Stimulated activated CD8-positive, alpha-beta memory T cell treated with anti-CD3 and anti-CD28 coated beads, Interleukin-15, amount 100 ng/mL, for 24 hours (primary cell): Measurements from ENCODE around the gene KDM3B.
A peak's percentile ranks its signal among the peaks of the same experiment; 100 is the strongest.
"Not testable (repeated sequence)": the region's sequence is repeated elsewhere in the genome, so short reads cannot be mapped to it uniquely, and the experiment has no call there.

ENCODE experiments used
- DNase-seq: peaks from one replicate; pipeline ENCODE4 v3.0.0-alpha.2; 2020; ENCODE audit warnings: low read depth

The KDM3B gene

GRCh38 chr5:138352071-138352721, at the start of gene KDM3B:
Gene KDM3B, plus strand, starts transcription at chr5:138352685. Its CDS starts 111 bp downstream, at chr5:138352796.
- DNase-seq: peak; percentile 96

- DNase-seq: no peak
These were observed 49.1 kb upstream of the KDM3B start for GRCh38 chr5:138303372-138303771.

DNA sequence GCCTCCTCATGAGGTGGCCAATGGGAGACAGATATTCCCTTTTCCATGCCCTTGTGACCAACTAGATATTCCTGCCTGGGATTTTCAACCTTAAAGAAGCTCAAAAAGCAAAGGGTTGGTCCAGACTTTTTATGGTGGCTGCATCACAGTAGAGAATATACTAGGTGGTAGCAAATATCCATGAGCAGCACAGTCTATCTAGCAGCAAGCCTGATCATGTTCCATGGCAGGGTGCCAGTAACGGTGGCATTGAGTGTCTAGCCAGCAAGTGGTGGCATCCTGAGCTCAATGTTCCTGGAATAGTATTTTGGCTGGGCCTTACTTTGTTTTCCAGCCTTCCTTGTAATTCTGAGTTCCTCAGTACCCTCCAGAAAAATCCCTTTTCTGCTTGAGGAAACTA, 46.7 kb upstream of the KDM3B start:
- DNase-seq: no peak

- no peak for DNase-seq
These were observed 36.7 kb upstream of the KDM3B start for GRCh38 chr5:138315751-138316278.

GRCh38 chr5:138316355-138316754, 36.1 kb upstream of the KDM3B start:
- no peak for DNase-seq

- DNase-seq: not testable (repeated sequence)
These were observed 34.3 kb upstream of the KDM3B start for GRCh38 chr5:138318211-138318610.

DNA sequence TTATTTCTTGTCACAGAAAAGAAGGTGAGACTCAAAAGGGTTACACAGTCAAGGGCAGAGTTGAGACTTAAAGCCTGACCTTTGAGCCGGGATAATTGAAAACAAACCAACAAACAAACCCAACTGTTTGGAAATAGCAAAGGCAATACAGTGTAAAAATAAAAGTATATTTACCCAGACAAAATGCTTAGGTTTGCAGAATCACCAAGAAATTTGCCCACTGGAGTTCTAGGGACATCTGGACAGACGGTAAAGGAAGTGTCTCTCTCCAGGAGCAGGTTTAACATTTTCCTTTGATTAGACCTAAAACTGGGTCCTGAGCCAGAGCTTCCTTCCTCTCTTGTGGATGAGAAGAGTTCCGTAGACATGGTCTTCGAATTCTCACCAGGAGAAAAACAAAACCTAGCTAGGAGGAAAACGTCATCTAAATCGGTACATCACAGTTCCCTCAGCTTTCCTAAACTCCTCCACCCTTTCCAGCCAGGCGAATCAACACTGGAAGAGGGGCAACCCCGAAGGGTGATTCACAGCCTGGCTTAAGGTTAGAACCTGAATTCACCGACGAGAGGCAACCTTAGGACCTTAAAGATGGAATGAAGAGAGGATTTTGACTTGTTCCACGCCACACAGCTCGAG, 21.6 kb upstream of the KDM3B start:
- DNase-seq: no peak

DNA sequence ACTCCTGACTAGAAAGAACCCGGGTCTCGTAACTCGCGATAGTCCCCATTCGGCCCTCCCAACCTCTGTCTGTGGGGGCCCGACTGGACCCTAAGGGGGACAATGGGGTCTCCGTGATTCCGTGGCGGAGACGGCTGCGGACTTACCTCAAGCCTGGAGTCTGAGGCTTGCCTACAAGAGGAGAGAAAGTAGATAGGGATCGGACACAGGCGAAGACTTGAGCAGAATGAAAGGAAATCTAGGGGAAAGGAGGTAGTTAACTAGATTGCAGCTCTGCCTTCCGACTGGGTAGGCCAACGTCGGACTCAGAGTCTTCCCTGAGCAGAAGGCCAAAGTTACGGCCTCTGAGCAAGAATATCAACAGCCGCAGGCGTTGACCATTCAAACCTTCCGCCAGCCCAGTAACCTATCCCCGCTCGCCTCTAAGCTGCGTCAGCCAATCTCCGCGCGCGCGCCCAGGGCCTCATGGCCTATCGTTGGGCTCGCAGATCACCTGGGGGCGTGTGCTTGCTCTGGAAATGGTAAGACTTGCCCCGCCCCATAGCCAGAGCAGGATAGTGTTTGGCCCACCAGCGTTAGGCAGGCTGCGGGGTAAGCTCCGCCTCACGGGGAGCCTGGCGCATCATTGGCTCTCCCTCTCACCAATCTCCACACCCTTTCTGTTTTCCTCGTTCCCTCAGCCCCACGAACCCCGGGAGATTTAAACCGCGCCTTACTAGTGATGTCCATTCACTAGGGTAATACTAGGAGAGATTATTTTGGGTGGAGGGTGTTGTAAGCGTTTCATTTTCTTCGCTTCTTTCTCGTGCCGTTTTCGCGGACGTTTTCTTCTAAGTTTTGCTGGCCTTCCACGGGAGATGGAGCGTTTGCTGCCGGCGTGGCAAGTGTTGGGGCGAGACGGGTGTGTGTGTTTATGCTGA, 20.8 kb upstream of the KDM3B start, which contains the start of gene CDC25C:
Gene CDC25C, minus strand, starts transcription at position 356 of the 920 bp plus-strand sequence. CDS start 624 bp downstream, outside the sequence.
- DNase-seq: peak; percentile 84

- no peak for DNase-seq
These were observed 17.5 kb upstream of the KDM3B start for GRCh38 chr5:138334867-138335447.

- DNase-seq: no peak
These were observed 15.4 kb upstream of the KDM3B start for GRCh38 chr5:138336952-138337684.

DNA sequence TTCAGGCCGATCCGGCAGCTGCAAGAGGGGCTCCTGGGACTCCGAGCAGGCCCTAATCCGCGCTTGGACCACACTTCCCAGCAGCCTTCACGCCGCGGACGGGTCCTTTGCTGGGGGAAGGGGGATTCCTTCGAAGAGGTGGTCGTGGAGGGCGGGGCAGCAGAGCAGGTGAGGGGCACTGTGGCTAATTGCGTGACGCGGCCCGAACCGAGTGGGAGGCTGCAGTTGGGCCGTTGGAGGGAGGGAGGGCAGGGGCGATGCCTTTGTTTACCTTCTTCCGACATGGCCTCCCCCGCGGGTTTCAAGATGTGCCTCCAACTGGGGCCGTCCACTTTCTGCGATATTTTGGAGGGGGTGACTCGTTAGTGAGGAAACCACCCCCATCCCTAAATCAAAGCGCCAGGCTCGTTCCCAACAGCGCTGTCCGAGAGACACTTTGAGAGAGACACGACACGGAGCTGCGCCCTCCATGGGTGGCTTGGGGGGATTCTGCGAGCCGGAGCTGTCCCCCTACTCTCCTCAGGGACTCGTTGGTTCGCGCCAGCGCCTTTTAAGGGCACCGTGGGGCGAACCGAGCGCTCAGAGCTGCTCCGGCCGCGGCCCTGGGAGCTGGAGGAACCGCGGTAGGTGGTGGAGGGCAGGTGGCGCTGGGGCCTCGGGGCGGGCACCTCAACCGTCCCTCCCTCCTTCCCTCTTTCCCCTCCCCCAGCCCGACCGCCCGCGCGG, 14.6 kb upstream of the KDM3B start, which contains the start of gene FAM53C:
Gene FAM53C, plus strand, starts transcription at position 582 of the 726 bp plus-strand sequence. CDS start 3,070 bp downstream, outside the sequence.
- peak; percentile 89 for DNase-seq

DNA sequence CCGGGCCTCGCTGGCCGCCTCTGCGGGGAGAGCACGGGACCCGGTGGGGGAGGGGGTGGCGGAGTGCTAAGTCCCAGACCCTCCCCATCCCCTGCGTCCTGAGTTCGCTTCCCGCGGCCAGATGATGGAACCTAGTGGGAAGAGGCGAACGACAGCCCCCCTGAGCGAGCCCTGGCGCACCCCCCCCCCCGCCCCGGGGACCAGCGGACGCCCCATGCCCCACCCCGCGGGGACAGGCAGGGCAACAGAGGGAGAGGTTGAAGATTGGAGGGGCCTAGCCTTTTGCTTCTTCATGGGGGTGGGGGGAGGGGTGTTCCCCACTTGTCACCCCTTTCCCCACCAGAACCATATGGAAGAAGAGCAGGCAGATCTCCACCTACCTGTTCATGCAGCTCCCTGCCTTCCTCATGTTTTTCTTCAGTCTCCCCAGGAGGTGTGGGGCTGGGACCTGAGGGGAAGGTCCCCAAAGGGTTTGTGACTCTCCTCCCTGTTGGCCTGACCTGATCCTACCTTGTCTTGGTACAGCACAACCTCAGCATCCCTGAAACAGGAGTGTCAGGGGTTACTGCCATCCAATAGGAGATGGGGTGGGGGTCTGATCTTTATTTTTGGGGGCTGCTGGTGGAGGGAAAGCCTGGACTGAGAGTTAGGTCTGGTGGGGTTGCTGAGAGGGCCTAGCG, 13.9 kb upstream of the KDM3B start:
- no peak for DNase-seq

DNA sequence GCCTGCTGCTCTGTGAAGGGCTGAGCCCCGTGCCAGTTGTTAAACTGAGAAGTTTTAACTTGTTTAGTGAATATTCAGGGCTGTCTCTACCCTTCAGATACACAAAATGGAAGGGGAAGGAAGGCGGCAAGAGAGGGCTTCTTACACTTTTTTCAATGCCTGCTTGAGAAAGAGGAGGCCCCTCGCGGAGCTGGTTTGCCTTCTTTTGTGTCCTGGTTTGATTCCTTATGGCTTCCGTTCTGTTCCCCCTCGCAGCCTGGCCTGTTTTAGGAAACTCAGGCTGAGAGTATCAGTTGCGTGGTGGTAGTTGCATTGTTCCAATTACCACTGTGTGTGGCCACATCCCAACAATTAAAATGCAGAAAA, 13.4 kb upstream of the KDM3B start:
- DNase-seq: no peak

DNA sequence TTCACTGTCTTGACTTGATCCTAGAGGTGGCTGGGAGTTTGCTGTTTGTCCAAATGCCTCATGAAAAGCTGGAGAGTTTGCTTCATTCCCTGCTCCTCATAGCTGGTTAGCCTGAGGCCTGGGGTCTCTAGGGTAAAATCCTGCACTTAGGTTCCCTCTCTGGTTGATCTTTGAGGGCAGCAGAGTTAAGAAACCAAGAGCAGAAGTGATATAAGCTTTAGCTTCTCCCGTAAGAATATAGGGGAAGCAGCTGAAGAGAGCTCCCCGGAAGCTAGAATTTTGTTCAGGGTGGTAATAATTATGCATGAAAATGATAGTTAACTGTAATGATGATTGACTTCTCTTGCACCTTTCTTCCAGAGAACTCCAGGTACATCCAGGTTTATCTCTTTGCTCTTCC, 13.0 kb upstream of the KDM3B start:
- DNase-seq: no peak

DNA sequence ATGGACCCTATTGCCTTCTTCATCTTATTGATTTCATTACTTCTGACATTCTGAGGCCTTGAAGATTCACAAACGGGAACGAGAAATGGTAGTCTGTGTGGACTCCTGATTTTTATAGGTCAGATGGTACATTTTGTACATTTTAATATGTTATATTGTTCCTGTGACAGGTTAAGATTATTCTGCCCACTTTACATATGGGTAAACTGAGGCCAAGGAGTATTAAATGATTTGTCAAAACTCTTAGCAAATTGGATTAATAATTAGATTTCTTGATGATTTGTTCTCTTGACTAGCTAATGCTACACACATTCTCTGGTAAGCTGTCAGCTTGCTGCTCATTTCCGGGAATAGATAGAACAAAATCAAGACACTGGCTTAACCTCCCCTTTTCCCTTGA, 12.5 kb upstream of the KDM3B start:
- no peak for DNase-seq

DNA sequence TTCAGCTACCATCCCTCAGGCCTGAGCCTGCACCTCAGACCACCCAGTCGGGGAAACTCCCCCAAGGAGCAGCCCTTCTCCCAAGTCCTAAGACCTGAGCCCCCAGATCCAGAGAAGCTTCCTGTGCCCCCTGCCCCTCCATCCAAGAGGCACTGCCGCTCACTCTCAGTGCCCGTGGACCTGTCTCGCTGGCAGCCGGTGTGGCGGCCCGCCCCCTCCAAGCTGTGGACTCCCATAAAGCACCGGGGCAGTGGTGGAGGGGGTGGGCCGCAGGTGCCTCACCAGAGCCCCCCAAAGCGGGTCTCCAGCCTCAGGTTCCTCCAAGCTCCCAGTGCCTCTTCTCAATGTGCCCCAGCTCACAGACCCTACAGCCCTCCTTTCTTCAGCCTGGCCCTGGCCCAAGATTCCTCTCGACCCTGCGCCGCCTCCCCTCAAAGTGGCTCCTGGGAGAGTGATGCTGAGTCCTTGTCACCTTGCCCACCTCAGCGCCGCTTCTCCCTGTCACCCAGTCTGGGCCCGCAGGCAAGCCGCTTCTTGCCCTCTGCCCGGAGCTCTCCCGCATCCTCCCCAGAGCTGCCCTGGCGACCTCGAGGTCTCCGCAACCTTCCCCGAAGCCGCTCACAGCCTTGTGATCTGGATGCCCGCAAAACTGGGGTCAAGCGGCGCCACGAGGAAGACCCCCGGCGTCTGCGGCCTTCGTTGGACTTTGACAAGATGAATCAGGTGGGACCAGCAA, 7.4 kb upstream of the KDM3B start:
- no peak for DNase-seq

- no peak for DNase-seq
These were observed 5.6 kb upstream of the KDM3B start for GRCh38 chr5:138346889-138347288.

GRCh38 chr5:138349852-138350562, 2.5 kb upstream of the KDM3B start:
- no peak for DNase-seq

DNA sequence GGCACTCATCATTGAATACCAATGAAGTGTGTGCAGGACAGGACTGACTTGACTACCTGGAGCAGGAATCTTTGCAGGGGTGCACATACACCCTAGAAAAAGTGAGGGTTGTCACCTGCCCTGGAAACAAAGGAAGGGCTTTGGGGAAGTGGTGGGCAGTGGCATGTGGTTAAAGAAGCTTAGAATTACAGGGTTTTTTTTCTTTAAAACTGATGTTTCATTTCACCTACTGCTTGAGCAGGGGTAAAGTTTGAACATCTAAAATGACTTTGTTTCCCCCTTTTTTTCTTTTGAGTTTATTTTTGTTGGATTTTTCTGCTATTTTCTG, 2.0 kb upstream of the KDM3B start:
- no peak for DNase-seq
